Fibroblast of mammary gland (primary cell): ENCODE measurements around the gene ORMDL2.

ENCODE experiments used
- DNase-seq: peaks from one replicate; pipeline ENCODE4 v3.0.0-alpha.2; 2010; ENCODE audit warnings: low read depth
- H3K4me3 ChIP-seq: 2 replicates; pipeline ENCODE4 v1.5.1; 2011; ENCODE audit warnings: low read depth, mild to moderate bottlenecking, low read length, moderate library complexity; ENCODE audit not compliant: control insufficient read depth
- TF ChIP-seq, protein P1 (sequence below): conservative IDR thresholded peaks from 2 replicates; pipeline ENCODE4 v1.5.1; 2011; ENCODE audit warnings: low read depth, low read length, inconsistent platforms; ENCODE audit not compliant: control insufficient read depth, insufficient read depth

ORMDL2 gene, protein sequence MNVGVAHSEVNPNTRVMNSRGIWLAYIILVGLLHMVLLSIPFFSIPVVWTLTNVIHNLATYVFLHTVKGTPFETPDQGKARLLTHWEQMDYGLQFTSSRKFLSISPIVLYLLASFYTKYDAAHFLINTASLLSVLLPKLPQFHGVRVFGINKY

DNA sequence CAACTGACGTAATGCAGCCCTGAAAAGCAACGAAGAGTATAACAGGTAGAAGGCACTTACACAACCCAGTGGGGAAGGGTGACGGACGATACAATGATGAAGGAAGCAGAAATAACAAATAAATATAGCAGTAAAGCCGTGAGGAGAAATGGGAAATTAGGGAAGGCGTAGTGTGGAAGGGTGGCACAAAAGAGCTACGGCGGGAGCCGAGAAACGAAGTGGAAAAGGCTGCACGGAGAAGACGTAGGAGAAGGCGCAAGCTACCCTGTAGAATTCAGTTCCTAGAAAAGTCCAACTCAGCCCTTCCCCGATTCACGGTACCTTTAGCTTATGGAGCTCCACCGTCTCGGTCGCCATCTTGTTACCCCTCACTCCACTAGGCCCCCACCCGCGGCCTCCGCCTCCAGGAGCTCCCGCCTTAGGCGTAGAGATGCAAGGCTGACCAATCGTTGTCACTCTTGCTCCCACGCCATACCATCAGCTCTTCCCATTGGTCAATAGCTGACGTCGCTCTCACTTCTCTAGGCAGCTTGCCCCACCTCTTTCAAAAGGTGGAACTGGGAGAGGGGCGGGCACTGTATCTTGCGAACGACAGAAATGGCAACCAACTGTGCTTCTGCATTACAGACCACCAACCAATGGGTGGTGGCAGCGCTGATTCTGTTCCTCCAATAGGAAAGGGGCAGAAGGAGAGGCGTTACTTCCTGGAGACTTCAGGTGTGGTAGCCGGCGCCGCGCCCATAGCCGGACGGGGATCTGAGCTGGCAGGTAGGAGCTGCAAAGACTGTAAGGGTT is at the start of gene ORMDL2, which contains the start of gene SARNP:
Gene ORMDL2, plus strand, starts transcription at position 697 of the 795 bp plus-strand sequence. CDS start 959 bp downstream, outside the sequence.
Gene SARNP, minus strand, starts transcription at position 380 of the 795 bp plus-strand sequence. Its CDS starts 23 bp downstream, at position 357.
- TF ChIP-seq, protein P1, sequence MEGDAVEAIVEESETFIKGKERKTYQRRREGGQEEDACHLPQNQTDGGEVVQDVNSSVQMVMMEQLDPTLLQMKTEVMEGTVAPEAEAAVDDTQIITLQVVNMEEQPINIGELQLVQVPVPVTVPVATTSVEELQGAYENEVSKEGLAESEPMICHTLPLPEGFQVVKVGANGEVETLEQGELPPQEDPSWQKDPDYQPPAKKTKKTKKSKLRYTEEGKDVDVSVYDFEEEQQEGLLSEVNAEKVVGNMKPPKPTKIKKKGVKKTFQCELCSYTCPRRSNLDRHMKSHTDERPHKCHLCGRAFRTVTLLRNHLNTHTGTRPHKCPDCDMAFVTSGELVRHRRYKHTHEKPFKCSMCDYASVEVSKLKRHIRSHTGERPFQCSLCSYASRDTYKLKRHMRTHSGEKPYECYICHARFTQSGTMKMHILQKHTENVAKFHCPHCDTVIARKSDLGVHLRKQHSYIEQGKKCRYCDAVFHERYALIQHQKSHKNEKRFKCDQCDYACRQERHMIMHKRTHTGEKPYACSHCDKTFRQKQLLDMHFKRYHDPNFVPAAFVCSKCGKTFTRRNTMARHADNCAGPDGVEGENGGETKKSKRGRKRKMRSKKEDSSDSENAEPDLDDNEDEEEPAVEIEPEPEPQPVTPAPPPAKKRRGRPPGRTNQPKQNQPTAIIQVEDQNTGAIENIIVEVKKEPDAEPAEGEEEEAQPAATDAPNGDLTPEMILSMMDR, result no peak

GRCh38 chr12:55771736-55772135 is 46.1 kb upstream of the ORMDL2 start:
- TF ChIP-seq, protein P1, result no peak
- no peak overlapping the region for H3K4me3 ChIP-seq
- no peak for DNase-seq

More for the DNA sequence above, at the start of gene ORMDL2, which contains the start of gene SARNP:
- peak within 1 kb of the TSS; percentile 88 for H3K4me3 ChIP-seq
- peak; percentile 100 for DNase-seq

DNA sequence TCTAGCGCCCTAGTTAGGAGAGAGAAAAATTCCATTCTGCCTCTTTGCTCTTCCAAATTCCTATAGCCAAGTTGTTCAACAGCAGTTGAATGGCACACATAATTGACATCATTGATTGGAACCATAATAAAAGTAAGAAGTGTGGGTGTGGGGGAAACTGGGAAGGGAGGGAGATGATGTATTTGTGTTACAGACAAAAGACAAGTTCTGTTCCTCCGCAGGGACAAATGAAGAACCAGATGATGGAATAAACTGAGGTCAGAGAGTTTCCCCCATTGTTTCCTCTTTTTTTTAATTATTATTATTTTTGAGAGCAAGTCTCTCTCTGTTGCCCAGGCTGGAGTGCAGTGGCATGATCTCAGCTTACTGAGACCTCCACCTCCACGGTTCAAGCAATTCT is 40.0 kb upstream of the ORMDL2 start:
- TF ChIP-seq, protein P1, result no peak
- DNase-seq, result no peak
- no peak overlapping the region for H3K4me3 ChIP-seq

- DNase-seq, result no peak
- TF ChIP-seq, protein P1, result no peak
- no peak overlapping the region for H3K4me3 ChIP-seq
These were observed 37.2 kb upstream of the ORMDL2 start for GRCh38 chr12:55780685-55781084.

GRCh38 chr12:55788546-55788945 is 29.3 kb upstream of the ORMDL2 start:
- H3K4me3 ChIP-seq, result no peak overlapping the region
- TF ChIP-seq, protein P1, result no peak
- DNase-seq, result no peak

- no peak for DNase-seq
- TF ChIP-seq, protein P1, result no peak
- H3K4me3 ChIP-seq, result no peak overlapping the region
These were observed 28.7 kb upstream of the ORMDL2 start for GRCh38 chr12:55789171-55789570.
